ENCODE results near the gene ANKDD1A.
A peak's percentile ranks its signal among the peaks of the same experiment; 100 is the strongest.

ANKDD1A gene

GRCh38 chr15:64970698-64971097 is 59.0 kb downstream of the ANKDD1A start:
- DNase-seq: no peak

GRCh38 chr15:64975390-64975789 is 63.7 kb downstream of the ANKDD1A start:
- no peak for DNase-seq

- no peak for DNase-seq
These were observed 67.6 kb downstream of the ANKDD1A start for GRCh38 chr15:64979252-64979710.

GRCh38 chr15:64981812-64982431 is 70.2 kb downstream of the ANKDD1A start:
- no peak for DNase-seq

DNA sequence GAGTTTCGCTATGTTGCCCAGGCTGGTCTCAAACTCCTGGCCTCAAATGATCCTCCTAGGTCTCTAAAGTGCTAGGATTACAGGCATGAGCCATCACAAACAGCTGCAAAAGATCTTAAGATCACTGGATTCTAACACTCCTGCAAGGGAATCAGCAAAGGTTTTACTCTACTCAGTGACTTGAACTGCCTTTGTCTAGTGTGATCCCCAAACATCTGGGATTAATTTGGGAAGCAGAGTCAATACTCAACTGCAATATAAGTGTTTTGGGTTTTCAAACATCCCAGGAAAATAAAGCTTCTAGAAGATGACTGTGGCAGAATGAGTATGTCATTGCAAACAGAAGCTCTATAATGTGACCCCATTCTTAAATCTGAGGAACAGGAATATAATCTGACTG is 70.8 kb downstream of the ANKDD1A start:
- no peak for DNase-seq

DNA sequence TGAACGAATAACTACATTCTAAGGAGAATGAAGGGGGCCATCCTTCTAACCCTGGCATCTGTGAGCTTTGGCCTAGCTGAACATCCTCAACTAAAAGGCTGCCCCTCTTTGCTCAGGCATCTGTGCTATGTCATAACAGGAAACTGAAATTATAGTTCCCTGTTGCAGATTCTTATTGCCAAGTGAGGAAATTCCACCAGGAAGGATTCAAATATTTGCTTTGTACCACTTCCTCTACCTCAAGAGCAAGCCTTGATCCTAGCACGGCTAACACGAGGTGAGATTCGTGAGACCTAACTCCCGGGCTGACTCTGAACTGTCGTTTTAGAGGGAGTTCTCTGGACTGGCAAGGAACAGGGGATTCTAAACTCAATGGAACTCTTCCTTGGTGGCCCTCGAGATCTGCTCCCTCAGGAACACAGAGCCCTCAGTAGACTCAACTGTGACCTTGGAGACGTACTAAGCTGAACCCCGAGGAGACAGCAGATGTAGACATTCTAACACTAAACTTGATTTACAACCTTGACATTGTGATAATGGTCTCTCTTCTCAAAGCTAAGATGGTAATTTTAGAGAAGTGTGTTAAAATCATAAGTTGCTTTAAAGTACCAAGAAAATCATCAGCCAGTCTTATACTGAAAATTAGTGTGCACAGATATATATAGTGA is 73.8 kb downstream of the ANKDD1A start:
- no peak for DNase-seq

GRCh38 chr15:64987136-64987535 is 75.4 kb downstream of the ANKDD1A start:
- DNase-seq: no peak

DNA sequence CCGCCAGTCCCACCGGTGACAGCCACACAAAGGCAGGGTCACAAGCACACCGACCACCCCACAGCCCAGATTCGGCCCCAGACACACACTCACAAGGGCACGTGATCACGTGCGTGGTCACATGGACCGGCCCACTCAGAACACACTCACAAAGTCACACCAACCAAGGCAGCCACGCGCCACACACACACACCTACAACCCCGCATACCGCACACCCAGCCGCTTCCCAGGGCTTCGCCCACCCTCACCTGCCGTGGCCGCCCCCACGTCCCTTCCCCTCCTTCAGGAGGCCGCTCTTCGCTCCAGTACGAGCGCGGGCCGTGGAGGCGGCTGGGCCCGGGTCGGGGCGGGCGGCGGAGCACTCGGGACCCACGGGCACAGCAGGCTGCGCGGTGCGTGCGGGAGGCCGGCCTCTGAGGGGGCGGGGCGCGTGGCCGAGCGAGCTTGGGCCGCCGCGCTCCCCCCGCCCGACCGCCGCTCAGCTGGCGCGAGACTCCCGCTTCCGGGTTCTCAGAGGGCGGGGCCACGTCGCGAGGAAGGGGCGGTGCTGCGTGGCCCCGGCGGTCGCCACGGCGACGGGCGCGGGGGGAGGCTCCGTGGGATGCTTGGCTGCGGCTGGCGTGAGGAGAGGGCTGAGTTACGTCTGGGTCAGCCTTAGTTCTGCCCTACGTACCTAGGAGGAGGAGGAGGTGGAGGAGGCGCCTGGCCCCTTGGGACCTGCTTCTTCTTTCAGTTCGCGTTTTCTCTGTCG is 77.9 kb downstream of the ANKDD1A start, which contains the start of gene SPG21:
Gene SPG21, minus strand, starts transcription at position 499 of the 752 bp plus-strand sequence. CDS start 6,345 bp downstream, outside the sequence.
- peak; percentile 82 to 93 (median 88) for DNase-seq

DNA sequence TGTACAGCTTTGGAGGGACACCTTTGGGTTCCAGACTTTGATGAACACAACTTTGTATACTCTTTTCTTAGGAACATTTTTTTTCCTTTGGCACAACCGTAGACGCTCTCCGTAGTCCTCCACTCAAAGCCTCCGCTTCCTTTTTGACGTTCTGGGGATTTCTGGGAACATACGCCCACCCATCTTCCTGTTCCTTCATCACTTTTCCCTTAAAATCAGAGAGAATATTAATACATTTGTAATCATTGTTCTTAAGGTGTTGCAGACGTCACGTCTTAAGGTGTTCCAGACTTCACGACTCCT is 78.4 kb downstream of the ANKDD1A start:
- no peak for DNase-seq

DNA sequence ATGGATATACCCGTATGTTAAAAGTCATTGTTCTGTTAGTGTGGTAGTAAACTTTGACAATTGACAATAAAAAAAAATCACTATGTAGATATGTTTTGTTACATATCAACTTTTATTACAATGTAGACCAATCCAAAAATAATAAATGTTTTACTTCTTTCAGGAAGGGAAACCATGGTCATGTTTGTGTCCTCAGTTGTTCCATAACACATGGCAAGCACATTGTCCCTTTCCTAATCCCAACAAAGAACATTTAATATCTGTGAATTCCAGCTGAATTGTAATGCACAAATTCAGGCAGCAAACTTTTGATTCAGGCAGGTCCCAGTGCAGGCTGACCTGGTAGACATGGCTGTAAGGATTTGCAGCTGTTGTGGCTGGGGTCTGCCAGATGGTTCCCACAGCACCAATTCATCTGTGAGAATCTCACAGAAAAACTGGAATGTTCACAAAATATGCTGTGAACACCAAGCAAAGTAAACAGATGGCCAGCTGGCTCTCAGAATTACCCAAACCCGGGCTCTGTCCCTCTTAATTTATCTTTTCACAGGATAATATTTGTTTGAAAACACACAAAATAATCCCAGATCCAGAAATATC is 79.9 kb downstream of the ANKDD1A start:
- no peak for DNase-seq

- DNase-seq: no peak
These were observed 81.6 kb downstream of the ANKDD1A start for GRCh38 chr15:64993290-64993689.

- no peak for DNase-seq
These were observed 85.4 kb downstream of the ANKDD1A start for GRCh38 chr15:64997066-64997465.

GRCh38 chr15:64997745-64998375 is 86.2 kb downstream of the ANKDD1A start:
- DNase-seq: no peak

GRCh38 chr15:65004993-65005392 is 93.3 kb downstream of the ANKDD1A start:
- DNase-seq: no peak

DNA sequence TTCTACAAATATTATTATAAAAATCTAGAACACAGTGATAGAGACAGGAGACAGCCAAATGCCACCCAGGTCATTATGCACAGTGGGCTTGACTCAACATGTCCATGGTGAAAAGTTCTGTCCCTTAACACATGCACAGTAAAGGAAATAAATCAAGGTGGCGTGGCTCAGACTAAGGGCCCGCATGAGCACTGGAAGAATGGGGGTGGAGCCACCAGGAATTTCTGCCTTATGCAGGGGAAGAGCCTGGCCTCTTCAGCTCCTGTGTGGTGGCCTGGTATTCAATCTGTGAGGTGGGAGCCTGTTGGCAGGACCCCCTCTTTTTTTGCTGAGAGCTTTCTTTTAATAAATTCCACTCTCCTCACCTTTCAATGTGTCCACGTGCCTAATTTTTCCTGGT is 95.2 kb downstream of the ANKDD1A start:
- no peak for DNase-seq

All from T-helper 1 cell (primary cell).